Stimulated activated naive CD8-positive, alpha-beta T cell treated with anti-CD3 and anti-CD28 coated beads, Interleukin-15, Interleukin-2, amounts not matched to agents 100 ng/mL and 50 ng/mL, for 24 hours (primary cell): ENCODE data around the gene ATP2C2.
"Not testable (repeated sequence)": the region's sequence is repeated elsewhere in the genome, so short reads cannot be mapped to it uniquely, and the experiment has no call there.

ENCODE experiments used
- H3K27ac Mint-ChIP-seq: one replicate; pipeline ENCODE4 v1.8.0; 2021; ENCODE audit warnings: mild to moderate bottlenecking, mixed read lengths
- H3K27me3 Mint-ChIP-seq: one replicate; pipeline ENCODE4 v1.8.0; 2021; ENCODE audit warnings: mixed read lengths
- H3K36me3 Mint-ChIP-seq: one replicate; pipeline ENCODE4 v1.8.0; 2021; ENCODE audit warnings: low read depth, mixed read lengths
- H3K4me1 Mint-ChIP-seq: one replicate; pipeline ENCODE4 v1.8.0; 2021; ENCODE audit warnings: low read depth, mixed read lengths
- H3K4me3 Mint-ChIP-seq: one replicate; pipeline ENCODE4 v1.8.0; 2021; ENCODE audit warnings: mild to moderate bottlenecking, mixed read lengths
- H3K9me3 Mint-ChIP-seq: one replicate; pipeline ENCODE4 v1.8.0; 2021; ENCODE audit warnings: mixed read lengths

The ATP2C2 gene

GRCh38 chr16:84390131-84390785 lies 21.9 kb downstream of the ATP2C2 start:
- H3K36me3 Mint-ChIP-seq: no peaks in the 10 kb centered on the region
- no peak overlapping the region for H3K4me3 Mint-ChIP-seq
- peaks cover 10% of the 10 kb centered on the region for H3K9me3 Mint-ChIP-seq
- H3K27ac Mint-ChIP-seq: no peak overlapping the region
- H3K4me1 Mint-ChIP-seq: no peaks in the 10 kb centered on the region
- H3K27me3 Mint-ChIP-seq: peaks cover 5% of the 10 kb centered on the region

- no peak overlapping the region for H3K27ac Mint-ChIP-seq
- no peaks in the 10 kb centered on the region for H3K4me1 Mint-ChIP-seq
- H3K27me3 Mint-ChIP-seq: peaks cover 9% of the 10 kb centered on the region
- H3K36me3 Mint-ChIP-seq: no peaks in the 10 kb centered on the region
- H3K9me3 Mint-ChIP-seq: peaks cover under 1% of the 10 kb centered on the region
- no peak overlapping the region for H3K4me3 Mint-ChIP-seq
Observed at GRCh38 chr16:84391151-84392030, 23.1 kb downstream of the ATP2C2 start.

GRCh38 chr16:84392031-84392360 lies 23.7 kb downstream of the ATP2C2 start:
- Mint-ChIP-seq H3K36me3 (no peaks in the 10 kb centered on the region), H3K27me3 (peaks cover 13% of the 10 kb centered on the region), H3K9me3 (no peaks in the 10 kb centered on the region), H3K27ac (no peak overlapping the region), H3K4me1 (no peaks in the 10 kb centered on the region), H3K4me3 (no peak overlapping the region)

- H3K4me3 Mint-ChIP-seq, H3K36me3 Mint-ChIP-seq, H3K4me1 Mint-ChIP-seq, H3K9me3 Mint-ChIP-seq, H3K27ac Mint-ChIP-seq: not testable (repeated sequence)
- H3K27me3 Mint-ChIP-seq: peaks cover 20% of the 10 kb centered on the region
Observed at GRCh38 chr16:84396082-84396481, 27.7 kb downstream of the ATP2C2 start.

- H3K4me1 Mint-ChIP-seq: no peaks in the 10 kb centered on the region
- H3K27ac Mint-ChIP-seq: no peak overlapping the region
- peaks cover 18% of the 10 kb centered on the region for H3K27me3 Mint-ChIP-seq
- no peaks in the 10 kb centered on the region for H3K9me3 Mint-ChIP-seq
- H3K4me3 Mint-ChIP-seq: no peak overlapping the region
- no peaks in the 10 kb centered on the region for H3K36me3 Mint-ChIP-seq
Observed at GRCh38 chr16:84396537-84397008, 28.2 kb downstream of the ATP2C2 start.

GRCh38 chr16:84397090-84397489 lies 28.8 kb downstream of the ATP2C2 start:
- no peak overlapping the region for H3K4me3 Mint-ChIP-seq
- no peaks in the 10 kb centered on the region for H3K9me3 Mint-ChIP-seq
- no peak overlapping the region for H3K27ac Mint-ChIP-seq

GRCh38 chr16:84398701-84399100 lies 30.4 kb downstream of the ATP2C2 start:
- no peaks in the 10 kb centered on the region for H3K9me3 Mint-ChIP-seq
- no peaks in the 10 kb centered on the region for H3K36me3 Mint-ChIP-seq
- H3K27me3 Mint-ChIP-seq: peaks cover 32% of the 10 kb centered on the region
- H3K4me1 Mint-ChIP-seq: no peaks in the 10 kb centered on the region
- no peak overlapping the region for H3K4me3 Mint-ChIP-seq
- no peak overlapping the region for H3K27ac Mint-ChIP-seq

More at GRCh38 chr16:84397090-84397489, 28.8 kb downstream of the ATP2C2 start:
- Mint-ChIP-seq H3K36me3 (no peaks in the 10 kb centered on the region), H3K27me3 (peaks cover 22% of the 10 kb centered on the region), H3K4me1 (no peaks in the 10 kb centered on the region)

GRCh38 chr16:84399912-84400311 lies 31.6 kb downstream of the ATP2C2 start:
- not testable (repeated sequence) for H3K27ac Mint-ChIP-seq, H3K4me1 Mint-ChIP-seq, H3K36me3 Mint-ChIP-seq

GRCh38 chr16:84403435-84403834 lies 35.1 kb downstream of the ATP2C2 start:
- not testable (repeated sequence) for H3K36me3 Mint-ChIP-seq, H3K4me3 Mint-ChIP-seq, H3K4me1 Mint-ChIP-seq, H3K9me3 Mint-ChIP-seq, H3K27ac Mint-ChIP-seq
- H3K27me3 Mint-ChIP-seq: peaks cover 52% of the 10 kb centered on the region

More at GRCh38 chr16:84399912-84400311, 31.6 kb downstream of the ATP2C2 start:
- peaks cover 38% of the 10 kb centered on the region for H3K27me3 Mint-ChIP-seq
- H3K9me3 Mint-ChIP-seq, H3K4me3 Mint-ChIP-seq: not testable (repeated sequence)

GRCh38 chr16:84404324-84404723 lies 36.0 kb downstream of the ATP2C2 start:
- no peaks in the 10 kb centered on the region for H3K36me3 Mint-ChIP-seq
- peaks cover 54% of the 10 kb centered on the region for H3K27me3 Mint-ChIP-seq
- no peak overlapping the region for H3K4me3 Mint-ChIP-seq
- H3K9me3 Mint-ChIP-seq: no peaks in the 10 kb centered on the region
- no peak overlapping the region for H3K27ac Mint-ChIP-seq
- peaks cover 3% of the 10 kb centered on the region for H3K4me1 Mint-ChIP-seq

- Mint-ChIP-seq H3K9me3 (no peaks in the 10 kb centered on the region), H3K4me1 (peaks cover 3% of the 10 kb centered on the region), H3K36me3 (no peaks in the 10 kb centered on the region), H3K27ac (no peak overlapping the region), H3K27me3 (peaks cover 51% of the 10 kb centered on the region), H3K4me3 (no peak overlapping the region)
Observed at GRCh38 chr16:84404936-84405639, 36.8 kb downstream of the ATP2C2 start.

GRCh38 chr16:84406006-84406963 lies 37.9 kb downstream of the ATP2C2 start:
- Mint-ChIP-seq H3K4me3 (no peak overlapping the region), H3K27ac (no peak overlapping the region), H3K9me3 (no peaks in the 10 kb centered on the region), H3K27me3 (peaks cover 47% of the 10 kb centered on the region), H3K36me3 (no peaks in the 10 kb centered on the region), H3K4me1 (peaks cover 3% of the 10 kb centered on the region)

- Mint-ChIP-seq H3K4me1 (peaks cover 3% of the 10 kb centered on the region), H3K27me3 (peaks cover 34% of the 10 kb centered on the region), H3K27ac (no peak overlapping the region), H3K9me3 (no peaks in the 10 kb centered on the region), H3K4me3 (no peak overlapping the region), H3K36me3 (no peaks in the 10 kb centered on the region)
Observed at GRCh38 chr16:84407588-84408313, 39.4 kb downstream of the ATP2C2 start.

GRCh38 chr16:84408314-84408690 lies 40.0 kb downstream of the ATP2C2 start:
- H3K27me3 Mint-ChIP-seq: peaks cover 30% of the 10 kb centered on the region
- H3K36me3 Mint-ChIP-seq: no peaks in the 10 kb centered on the region
- H3K4me1 Mint-ChIP-seq: peaks cover 3% of the 10 kb centered on the region

More at GRCh38 chr16:84408314-84408690, 40.0 kb downstream of the ATP2C2 start:
- Mint-ChIP-seq H3K9me3 (no peaks in the 10 kb centered on the region), H3K4me3 (no peak overlapping the region), H3K27ac (no peak overlapping the region)
